Stomach (tissue), 4 donors: ENCODE data around the gene ABCG5.

Source experiments
- CTCF ChIP-seq, 7 experiments: fragments of 450-650 bp in 4 of 7; fragments of 200-600 bp in 3 of 7; sonication (generic) in 3 of 7; IDR thresholded peaks; one replicate each; pipeline ENCODE4 v1.5.1; 2016 to 2019; ENCODE audit warnings: antibody characterized with exemption in 7 of 7, control low read depth in 2 of 7, mild to moderate bottlenecking in 1 of 7
- EP300 ChIP-seq: sonication (generic); formaldehyde crosslinking; IDR thresholded peaks from one replicate; pipeline ENCODE4 v1.6.1; 2017; ENCODE audit warnings: antibody characterized with exemption

- no peak for TF ChIP-seq EP300
- no peak for TF ChIP-seq CTCF (IDR thresholded peaks at IDR 0.05)
These were observed 46.5 kb upstream of the ABCG5 start for GRCh38 chr2:43885132-43885632.
